Stromal cell of bone marrow (primary cell): ENCODE measurements around the gene DNASE2B.

Experiments used
- DNase-seq: peaks from one replicate; pipeline ENCODE4 v3.0.0-alpha.2; 2012; ENCODE audit warnings: low read depth

The DNASE2B gene

DNA sequence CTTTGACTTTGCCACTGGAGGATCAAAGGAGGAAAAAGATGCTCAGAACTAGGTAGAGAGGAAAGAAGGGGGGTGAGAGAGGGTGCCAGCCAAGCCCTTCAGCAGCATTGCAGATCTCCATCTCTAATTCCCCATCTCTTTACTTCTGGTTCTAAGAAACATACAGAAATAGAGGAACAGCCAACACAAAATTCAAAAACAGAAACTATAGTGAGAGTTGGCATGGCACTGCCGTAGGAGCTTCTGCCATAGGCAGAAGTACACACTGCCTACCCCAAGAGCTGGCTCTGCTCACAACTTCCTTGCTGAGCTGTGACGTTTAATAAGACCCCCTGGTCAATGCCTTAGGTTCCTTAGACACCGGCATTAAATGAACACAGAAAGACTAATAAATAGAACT is 54.2 kb downstream of the DNASE2B start:
- DNase-seq, result no peak

DNA sequence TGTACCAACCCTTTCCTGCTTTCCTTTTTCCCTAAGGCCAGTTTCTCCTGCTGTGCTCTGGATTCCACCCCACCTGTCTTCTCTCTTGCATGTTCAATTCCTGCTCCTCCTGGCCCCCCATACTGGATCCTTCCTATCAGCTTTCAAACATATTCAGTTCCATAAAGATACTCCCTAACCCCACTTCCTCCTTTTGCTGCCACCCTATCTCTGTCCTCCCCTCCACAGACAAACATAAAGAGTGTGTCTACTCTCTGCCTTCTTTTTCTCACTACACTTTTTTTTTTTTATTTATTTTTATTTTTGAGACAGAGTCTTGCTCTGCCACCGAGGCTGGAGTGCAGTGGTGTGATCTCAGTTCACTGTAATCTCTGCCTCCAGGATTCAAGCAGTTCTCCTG is 63.8 kb downstream of the DNASE2B start:
- no peak for DNase-seq
